HFFc6 (cell line): ENCODE measurements around the gene KRTAP10-9. TPM values are rescaled to one million over a fixed set of nuclear protein-coding genes. Genes with fewer than 3 reads are reported as not detected.
"Not testable (repeated sequence)": the region's sequence is repeated elsewhere in the genome, so short reads cannot be mapped to it uniquely, and the experiment has no call there.

Experiments used
- DNase-seq: peaks from one replicate; pipeline ENCODE4 v3.0.0-alpha.2; 2018
- H3K27ac Mint-ChIP-seq: 2 replicates; pipeline ENCODE4 v1.8.0; 2020; ENCODE audit warnings: mild to moderate bottlenecking, mixed read lengths
- H3K27me3 Mint-ChIP-seq: 2 replicates; pipeline ENCODE4 v1.8.0; 2021; ENCODE audit warnings: mild to moderate bottlenecking, moderate library complexity, mixed read lengths; ENCODE audit not compliant: insufficient read depth
- H3K36me3 Mint-ChIP-seq: 2 replicates; pipeline ENCODE4 v1.8.0; 2021; ENCODE audit warnings: low read depth, mixed read lengths
- H3K4me1 Mint-ChIP-seq: 2 replicates; pipeline ENCODE4 v1.8.0; 2020; ENCODE audit warnings: low read depth, mixed read lengths
- H3K4me3 Mint-ChIP-seq: 2 replicates; pipeline ENCODE4 v1.8.0; 2020; ENCODE audit warnings: mild to moderate bottlenecking, moderate library complexity, mixed read lengths
- H3K9me3 Mint-ChIP-seq: 2 replicates; pipeline ENCODE4 v1.8.0; 2020; ENCODE audit warnings: mild to moderate bottlenecking, mixed read lengths
- total RNA-seq, 6 experiments: library from RNA; stranded (reverse); fragmentation: NEBNext Ultra II Directional; extraction: Animal tissue kit (Norgen Biotek cat#: 25700); gene quantifications; 2 replicates in 1 of 6; 3 replicates in 5 of 6; pipeline ENCODE4 v1.2.3, GENCODE V29; 2021
- TF ChIP-seq, protein P1 (sequence below): fragments of 200-600 bp; sonication (generic); IDR thresholded peaks from 2 replicates; pipeline ENCODE4 v1.5.0; 2021; ENCODE audit warnings: antibody characterized with exemption, mild to moderate bottlenecking

The KRTAP10-9 gene
- total RNA-seq, 6 experiments from 2014 or later, result not detected

DNA sequence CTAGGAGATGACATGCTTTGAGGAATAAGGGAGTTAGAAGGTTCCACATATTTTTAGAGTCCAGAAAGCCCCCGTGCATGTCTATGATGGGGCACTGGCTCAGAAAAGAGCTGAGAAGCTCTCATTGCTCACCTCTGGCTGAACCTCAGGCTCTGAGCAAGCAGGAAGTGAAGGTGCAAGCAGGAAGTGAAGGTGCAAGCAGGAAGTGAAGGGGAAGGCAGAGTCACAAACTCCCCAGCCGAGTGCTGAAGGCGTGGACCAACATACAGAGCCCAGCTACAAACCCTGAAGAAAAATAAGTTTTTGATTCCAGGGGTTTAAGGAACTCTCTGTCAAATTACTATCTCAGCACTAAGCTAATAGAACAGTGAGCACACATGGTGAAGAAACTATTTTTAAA, 8.0 kb upstream of the KRTAP10-9 start:
- Mint-ChIP-seq H3K27me3 (no peaks in the 10 kb centered on the region; the same call in 1 of the 2 replicates), H3K36me3 (peaks cover 6% of the 10 kb centered on the region; the same call in 1 of the 2 replicates), H3K4me3 (no peak overlapping the region), H3K9me3 (peaks cover 44% of the 10 kb centered on the region), H3K4me1 (no peaks in the 10 kb centered on the region), H3K27ac (no peak overlapping the region)
- no peak for DNase-seq
- TF ChIP-seq, protein P1, sequence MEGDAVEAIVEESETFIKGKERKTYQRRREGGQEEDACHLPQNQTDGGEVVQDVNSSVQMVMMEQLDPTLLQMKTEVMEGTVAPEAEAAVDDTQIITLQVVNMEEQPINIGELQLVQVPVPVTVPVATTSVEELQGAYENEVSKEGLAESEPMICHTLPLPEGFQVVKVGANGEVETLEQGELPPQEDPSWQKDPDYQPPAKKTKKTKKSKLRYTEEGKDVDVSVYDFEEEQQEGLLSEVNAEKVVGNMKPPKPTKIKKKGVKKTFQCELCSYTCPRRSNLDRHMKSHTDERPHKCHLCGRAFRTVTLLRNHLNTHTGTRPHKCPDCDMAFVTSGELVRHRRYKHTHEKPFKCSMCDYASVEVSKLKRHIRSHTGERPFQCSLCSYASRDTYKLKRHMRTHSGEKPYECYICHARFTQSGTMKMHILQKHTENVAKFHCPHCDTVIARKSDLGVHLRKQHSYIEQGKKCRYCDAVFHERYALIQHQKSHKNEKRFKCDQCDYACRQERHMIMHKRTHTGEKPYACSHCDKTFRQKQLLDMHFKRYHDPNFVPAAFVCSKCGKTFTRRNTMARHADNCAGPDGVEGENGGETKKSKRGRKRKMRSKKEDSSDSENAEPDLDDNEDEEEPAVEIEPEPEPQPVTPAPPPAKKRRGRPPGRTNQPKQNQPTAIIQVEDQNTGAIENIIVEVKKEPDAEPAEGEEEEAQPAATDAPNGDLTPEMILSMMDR, result no peak

DNA sequence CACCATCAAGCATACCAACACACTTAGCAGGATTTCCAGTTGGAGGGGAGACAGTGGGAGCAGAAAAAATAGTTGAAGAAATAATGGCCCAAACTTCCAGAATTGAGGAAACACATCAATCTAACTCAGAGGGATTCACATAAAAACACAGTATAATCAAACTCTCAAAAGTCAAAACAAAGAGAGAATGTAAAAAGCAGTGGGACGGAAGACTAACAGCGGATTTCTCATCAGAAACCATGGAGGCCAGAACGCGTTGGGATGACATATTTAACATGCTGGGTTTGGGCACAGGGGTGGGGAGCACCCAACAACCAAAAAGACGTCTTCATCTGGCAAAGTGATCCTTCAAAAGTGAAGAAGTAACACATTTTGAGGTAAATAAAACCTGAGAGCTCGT, 7.0 kb upstream of the KRTAP10-9 start:
- no peaks in the 10 kb centered on the region for H3K4me1 Mint-ChIP-seq
- H3K9me3 Mint-ChIP-seq, result peaks cover 45% of the 10 kb centered on the region
- peaks cover 9% of the 10 kb centered on the region; the same call in 1 of the 2 replicates for H3K36me3 Mint-ChIP-seq
- TF ChIP-seq, protein P1, result no peak
- H3K4me3 Mint-ChIP-seq, result no peak overlapping the region
- no peak overlapping the region for H3K27ac Mint-ChIP-seq
- no peaks in the 10 kb centered on the region; the same call in 1 of the 2 replicates for H3K27me3 Mint-ChIP-seq
- DNase-seq, result no peak

DNA sequence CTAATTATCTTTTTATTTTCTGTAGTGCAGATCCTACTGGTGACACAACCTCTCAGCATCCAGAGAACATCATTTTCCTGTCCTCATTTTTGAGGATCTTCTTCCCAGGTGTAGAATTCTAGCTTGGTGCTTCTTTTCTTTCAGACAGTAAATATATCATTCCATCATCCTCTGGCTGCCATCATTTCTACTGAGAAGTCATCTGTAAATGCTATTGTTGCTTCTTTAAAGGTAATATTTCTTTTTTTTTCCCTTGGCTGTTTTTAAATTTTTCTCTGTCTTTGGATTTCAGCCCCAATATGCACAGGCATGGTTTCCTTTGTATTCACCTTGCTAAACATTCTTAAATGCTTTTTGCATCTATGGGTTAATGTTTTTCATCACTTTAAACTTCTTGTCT, 3.3 kb upstream of the KRTAP10-9 start:
- no peak for DNase-seq
- H3K4me3 Mint-ChIP-seq, result no peak overlapping the region
- peaks cover 9% of the 10 kb centered on the region; the same call in 1 of the 2 replicates for H3K36me3 Mint-ChIP-seq
- H3K27me3 Mint-ChIP-seq, result peaks cover 3% of the 10 kb centered on the region
- peaks cover 55% of the 10 kb centered on the region for H3K9me3 Mint-ChIP-seq
- H3K27ac Mint-ChIP-seq, result no peak overlapping the region
- TF ChIP-seq, protein P1, result no peak
- no peaks in the 10 kb centered on the region for H3K4me1 Mint-ChIP-seq

DNA sequence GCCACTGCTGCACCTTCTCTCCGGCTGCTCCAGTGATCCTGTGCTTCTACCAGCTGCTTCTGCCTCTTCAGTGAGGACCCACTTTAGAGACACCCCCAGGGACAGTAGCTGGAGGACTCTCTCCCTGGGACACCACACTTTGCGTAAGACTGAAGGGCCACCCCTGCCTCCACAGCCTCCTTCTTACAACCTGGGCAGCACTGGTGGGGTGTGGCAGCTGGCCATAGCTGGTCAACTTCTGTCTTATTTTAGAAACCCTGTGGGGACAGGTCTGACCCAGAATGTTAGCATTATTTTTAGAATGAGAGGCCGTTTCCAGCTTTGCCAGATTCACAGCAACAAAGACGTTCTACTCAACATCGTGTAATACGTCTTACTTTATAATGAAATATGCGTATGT, 1.1 kb upstream of the KRTAP10-9 start:
- Mint-ChIP-seq H3K4me3 (no peak overlapping the region), H3K36me3 (peaks cover 9% of the 10 kb centered on the region; the same call in 1 of the 2 replicates), H3K9me3 (peaks cover 54% of the 10 kb centered on the region), H3K27ac (no peak overlapping the region), H3K27me3 (peaks cover 3% of the 10 kb centered on the region), H3K4me1 (no peaks in the 10 kb centered on the region)
- DNase-seq, result no peak
- TF ChIP-seq, protein P1, result no peak

DNA sequence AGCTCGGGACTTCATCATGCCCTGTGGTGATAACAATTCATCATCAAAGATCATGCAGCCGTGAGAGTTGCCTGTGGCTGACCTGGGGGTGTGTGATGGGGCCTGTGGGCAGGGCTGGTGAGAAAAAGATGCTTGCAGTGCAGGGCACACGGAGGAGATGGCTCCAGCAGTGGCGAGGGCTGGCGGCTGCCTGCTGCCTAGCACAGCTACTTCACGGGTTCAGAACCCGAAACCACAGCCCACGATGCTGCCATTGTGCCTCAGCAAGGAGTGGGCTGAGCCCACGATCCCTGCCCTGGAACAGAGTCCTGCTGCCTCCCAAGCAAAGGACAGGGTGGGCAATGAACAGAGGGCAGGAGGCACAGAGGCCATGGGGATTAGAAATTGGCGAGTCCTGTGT, 631 bp upstream of the KRTAP10-9 start:
- no peak overlapping the region for H3K27ac Mint-ChIP-seq
- peaks cover 56% of the 10 kb centered on the region for H3K9me3 Mint-ChIP-seq
- no peak overlapping the region for H3K4me3 Mint-ChIP-seq
- no peaks in the 10 kb centered on the region for H3K4me1 Mint-ChIP-seq
- TF ChIP-seq, protein P1, result no peak
- DNase-seq, result no peak
- peaks cover 14% of the 10 kb centered on the region; the same call in 1 of the 2 replicates for H3K36me3 Mint-ChIP-seq
- peaks cover 3% of the 10 kb centered on the region for H3K27me3 Mint-ChIP-seq

DNA sequence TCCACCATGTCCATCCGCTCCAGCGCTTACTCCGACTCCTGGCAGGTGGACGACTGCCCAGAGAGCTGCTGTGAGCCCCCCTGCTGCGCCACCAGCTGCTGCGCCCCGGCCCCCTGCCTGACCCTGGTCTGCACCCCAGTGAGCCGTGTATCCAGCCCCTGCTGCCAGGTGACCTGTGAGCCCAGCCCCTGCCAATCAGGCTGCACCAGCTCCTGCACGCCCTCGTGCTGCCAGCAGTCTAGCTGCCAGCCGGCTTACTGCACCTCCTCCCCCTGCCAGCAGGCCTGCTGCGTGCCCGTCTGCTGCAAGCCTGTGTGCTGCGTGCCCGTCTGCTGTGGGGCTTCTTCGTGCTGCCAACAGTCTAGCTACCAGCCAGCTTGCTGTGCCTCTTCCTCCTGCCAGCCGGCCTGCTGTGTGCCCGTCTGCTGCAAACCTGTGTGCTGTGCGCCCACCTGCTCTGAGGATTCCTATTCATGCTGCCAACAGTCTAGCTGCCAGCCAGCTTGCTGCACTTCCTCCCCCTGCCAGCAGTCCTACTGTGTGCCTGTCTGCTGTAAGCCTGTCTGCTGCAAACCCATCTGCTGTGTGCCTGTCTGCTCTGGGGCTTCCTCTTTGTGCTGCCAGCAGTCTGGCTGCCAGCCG, 409 bp downstream of the KRTAP10-9 start:
- not testable (repeated sequence) for H3K4me1 Mint-ChIP-seq, H3K27ac Mint-ChIP-seq, H3K4me3 Mint-ChIP-seq, DNase-seq, H3K27me3 Mint-ChIP-seq
- Mint-ChIP-seq H3K36me3 (peaks cover 20% of the 10 kb centered on the region; the same call in 1 of the 2 replicates), H3K9me3 (peaks cover 67% of the 10 kb centered on the region)

DNA sequence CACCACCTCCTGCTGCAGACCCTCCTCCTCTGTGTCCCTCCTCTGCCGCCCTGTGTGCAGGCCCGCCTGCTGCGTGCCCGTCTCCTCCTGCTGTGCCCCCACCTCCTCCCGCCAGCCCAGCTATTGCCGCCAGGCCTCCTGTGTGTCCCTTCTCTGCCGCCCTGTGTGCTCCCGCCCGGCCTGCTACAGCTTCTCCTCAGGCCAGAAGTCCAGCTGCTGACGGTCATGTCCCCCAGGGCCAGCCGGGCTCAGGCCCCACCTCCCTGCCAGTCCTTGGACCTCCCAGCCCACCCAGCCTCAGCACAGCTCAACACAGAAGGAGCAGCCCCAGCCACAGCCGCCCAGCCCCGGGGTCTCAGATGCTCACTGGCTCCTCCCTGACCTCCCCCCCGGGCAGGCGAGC, 939 bp downstream of the KRTAP10-9 start:
- H3K27me3 Mint-ChIP-seq, DNase-seq, H3K4me3 Mint-ChIP-seq, H3K4me1 Mint-ChIP-seq, H3K27ac Mint-ChIP-seq: not testable (repeated sequence)
- peaks cover 20% of the 10 kb centered on the region; the same call in 1 of the 2 replicates for H3K36me3 Mint-ChIP-seq
- H3K9me3 Mint-ChIP-seq, result peaks cover 69% of the 10 kb centered on the region
